Stomach (tissue), 4 donors: Measurements from ENCODE around the gene GLG1.

Source experiments
- EP300 ChIP-seq: sonication (generic); formaldehyde crosslinking; IDR thresholded peaks from one replicate; pipeline ENCODE4 v1.6.1; 2017; ENCODE audit warnings: antibody characterized with exemption
- POLR2A ChIP-seq, 4 donors: fragments of 450-650 bp; IDR thresholded peaks; one replicate each; pipeline ENCODE4 v1.6.1; 2016; ENCODE audit warnings: antibody characterized with exemption in 4 of 4, control low read depth in 2 of 4, mild to moderate bottlenecking in 1 of 4, moderate library complexity in 1 of 4
- POLR2AphosphoS5 ChIP-seq, 3 donors: sonication (generic); formaldehyde crosslinking; IDR thresholded peaks; one replicate each; pipeline ENCODE4 v1.6.1; 2016; ENCODE audit warnings: antibody characterized with exemption in 3 of 3
- TF ChIP-seq, protein P1 (sequence below), 7 experiments: fragments of 450-650 bp in 4 of 7; fragments of 200-600 bp in 3 of 7; sonication (generic) in 3 of 7; IDR thresholded peaks; one replicate each; pipeline ENCODE4 v1.5.1; 2016 to 2019; ENCODE audit warnings: antibody characterized with exemption in 7 of 7, control low read depth in 2 of 7, mild to moderate bottlenecking in 1 of 7

DNA sequence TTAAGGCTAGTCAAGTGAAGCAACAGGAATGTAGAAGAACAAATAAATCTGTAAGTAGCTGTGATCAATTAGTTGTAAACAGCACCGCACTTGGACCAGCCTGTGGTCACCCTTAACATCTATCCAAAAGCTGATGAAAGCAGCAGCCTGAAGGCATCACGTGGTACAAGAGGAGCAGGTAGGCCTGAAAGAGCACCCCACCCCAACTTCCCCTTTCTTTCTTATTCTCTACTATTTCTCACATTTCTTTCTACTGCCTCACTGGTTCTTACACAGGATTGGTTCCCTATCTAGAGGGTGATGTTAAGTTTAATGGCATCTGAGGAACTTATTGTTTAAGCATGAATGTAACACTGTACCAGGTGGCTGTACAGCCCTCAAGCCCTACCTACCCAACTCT is 143.0 kb downstream of the GLG1 start:
- no peak for TF ChIP-seq EP300
- TF ChIP-seq, protein P1, sequence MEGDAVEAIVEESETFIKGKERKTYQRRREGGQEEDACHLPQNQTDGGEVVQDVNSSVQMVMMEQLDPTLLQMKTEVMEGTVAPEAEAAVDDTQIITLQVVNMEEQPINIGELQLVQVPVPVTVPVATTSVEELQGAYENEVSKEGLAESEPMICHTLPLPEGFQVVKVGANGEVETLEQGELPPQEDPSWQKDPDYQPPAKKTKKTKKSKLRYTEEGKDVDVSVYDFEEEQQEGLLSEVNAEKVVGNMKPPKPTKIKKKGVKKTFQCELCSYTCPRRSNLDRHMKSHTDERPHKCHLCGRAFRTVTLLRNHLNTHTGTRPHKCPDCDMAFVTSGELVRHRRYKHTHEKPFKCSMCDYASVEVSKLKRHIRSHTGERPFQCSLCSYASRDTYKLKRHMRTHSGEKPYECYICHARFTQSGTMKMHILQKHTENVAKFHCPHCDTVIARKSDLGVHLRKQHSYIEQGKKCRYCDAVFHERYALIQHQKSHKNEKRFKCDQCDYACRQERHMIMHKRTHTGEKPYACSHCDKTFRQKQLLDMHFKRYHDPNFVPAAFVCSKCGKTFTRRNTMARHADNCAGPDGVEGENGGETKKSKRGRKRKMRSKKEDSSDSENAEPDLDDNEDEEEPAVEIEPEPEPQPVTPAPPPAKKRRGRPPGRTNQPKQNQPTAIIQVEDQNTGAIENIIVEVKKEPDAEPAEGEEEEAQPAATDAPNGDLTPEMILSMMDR (IDR thresholded peaks at IDR 0.05), result no peak
- no peak for TF ChIP-seq POLR2A (IDR thresholded peaks at IDR 0.05)
- no peak for TF ChIP-seq POLR2AphosphoS5 (IDR thresholded peaks at IDR 0.05)
